OCI-LY7 (cell line): ENCODE data around the gene ZNRF2.

Experiments used
- CTCF ChIP-seq: fragments of 200-600 bp; sonication (generic); conservative IDR thresholded peaks from 2 replicates; pipeline ENCODE4 v1.5.1; 2014; ENCODE audit warnings: mild to moderate bottlenecking, antibody characterized with exemption, low read length, moderate library complexity, mixed read lengths
- EZH2phosphoT487 ChIP-seq: fragments of 200-600 bp; sonication (generic); IDR thresholded peaks from 2 replicates; pipeline ENCODE4 v1.6.1; 2018; ENCODE audit warnings: low read depth, borderline replicate concordance, mild to moderate bottlenecking, mixed run types, antibody characterized with exemption, low read length, moderate library complexity, mixed read lengths

DNA sequence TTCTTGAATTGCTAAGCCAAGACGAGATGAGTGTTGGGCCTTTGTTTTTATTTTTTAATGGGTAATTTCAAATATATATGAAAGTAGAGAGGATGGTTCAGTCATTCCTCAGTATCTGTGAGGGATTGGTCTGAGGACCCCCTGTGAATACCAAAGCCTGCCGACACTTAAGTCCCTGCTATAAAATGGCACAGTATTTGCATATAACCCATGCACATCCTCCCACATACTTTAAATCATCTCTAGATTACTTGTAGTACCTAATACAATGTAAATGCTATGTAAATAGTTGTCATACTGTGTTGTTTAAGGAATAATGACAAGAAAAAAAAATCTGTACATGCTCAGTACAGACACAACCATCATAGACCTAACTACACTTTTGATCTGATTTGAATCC, 120.8 kb downstream of the ZNRF2 start:
- TF ChIP-seq CTCF = no peak
- TF ChIP-seq EZH2phosphoT487 = no peak
